SU-DHL-6 (cell line): ENCODE results near the gene C19orf73.

Source experiments
- H2AFZ ChIP-seq: fragments of 200-600 bp; sonication (generic); 2 replicates; pipeline ENCODE4 v1.6.1; 2014; ENCODE audit warnings: low read depth, mild to moderate bottlenecking, moderate library complexity, mixed read lengths, antibody characterized with exemption, low read length; ENCODE audit not compliant: severe bottlenecking
- H3F3A ChIP-seq: fragments of 200-600 bp; shearing (Covaris generic); 2 replicates; pipeline ENCODE4 v1.6.0; 2016; ENCODE audit warnings: antibody characterized with exemption, mild to moderate bottlenecking; ENCODE audit not compliant: insufficient read depth
- H3K27ac ChIP-seq: fragments of 200-600 bp; sonication (generic); 2 replicates; pipeline ENCODE4 v1.5.1; 2016; ENCODE audit warnings: low read depth, mild to moderate bottlenecking, low read length, moderate library complexity, mixed read lengths
- H3K27me3 ChIP-seq: fragments of 200-600 bp; sonication (generic), shearing (Covaris generic); 2 replicates; pipeline ENCODE4 v1.6.0; 2014; ENCODE audit warnings: mild to moderate bottlenecking, low read length
- H3K36me3 ChIP-seq: fragments of 200-600 bp; sonication (generic); 2 replicates; pipeline ENCODE4 v1.6.1; 2014; ENCODE audit warnings: mild to moderate bottlenecking, low read length, mixed read lengths
- H3K4me2 ChIP-seq: fragments of 300-600, 200-600 bp; shearing (Covaris generic), sonication (generic); 2 replicates; pipeline ENCODE4 v1.6.0; 2014; ENCODE audit warnings: low read length, low read depth, mild to moderate bottlenecking; ENCODE audit not compliant: poor library complexity, severe bottlenecking
- H3K4me3 ChIP-seq: fragments of 200-600 bp; sonication (generic); 2 replicates; pipeline ENCODE4 v1.5.1; 2014; ENCODE audit warnings: antibody characterized with exemption, low read length, mild to moderate bottlenecking, mixed read lengths; ENCODE audit not compliant: insufficient read depth, poor library complexity, severe bottlenecking
- H3K79me2 ChIP-seq: fragments of 200-600 bp; sonication (generic); 2 replicates; pipeline ENCODE4 v1.6.1; 2014; ENCODE audit warnings: mild to moderate bottlenecking, low read length, moderate library complexity; ENCODE audit not compliant: insufficient read depth
- H3K9ac ChIP-seq: fragments of 200-600 bp; sonication (generic); 2 replicates; pipeline ENCODE4 v1.7.0; 2014; ENCODE audit warnings: mild to moderate bottlenecking, low read length
- H3K9me2 ChIP-seq: fragments of 200-600 bp; sonication (generic); replicated peaks from 2 replicates; pipeline ENCODE4 v1.6.1; 2014; ENCODE audit warnings: low read length; ENCODE audit not compliant: insufficient read depth
- H3K9me3 ChIP-seq: fragments of 200-600 bp; sonication (generic); 2 replicates; pipeline ENCODE4 v1.6.1; 2014; ENCODE audit warnings: low read length, mixed read lengths; ENCODE audit not compliant: insufficient read depth
- H4K20me1 ChIP-seq: fragments of 200-600 bp; sonication (generic); 2 replicates; pipeline ENCODE4 v1.6.1; 2014; ENCODE audit warnings: low read depth, mild to moderate bottlenecking, antibody characterized with exemption, low read length, moderate library complexity, mixed read lengths
- CTCF ChIP-seq: fragments of 200-600 bp; sonication (generic); IDR thresholded peaks from one replicate; pipeline ENCODE4 v1.5.1; 2017; ENCODE audit warnings: antibody characterized with exemption, mild to moderate bottlenecking, low read length, moderate library complexity; ENCODE audit not compliant: insufficient read depth, poor library complexity, severe bottlenecking
- EZH2phosphoT487 ChIP-seq: fragments of 200-600 bp; sonication (generic), shearing (Covaris generic); conservative IDR thresholded peaks from 2 replicates; pipeline ENCODE4 v1.6.1; 2018; ENCODE audit warnings: mild to moderate bottlenecking, antibody characterized with exemption, low read length, moderate library complexity, mixed read lengths

Gene C19orf73

GRCh38 chr19:49070416-49070815 lies 48.5 kb downstream of the C19orf73 start:
- H2AFZ ChIP-seq: no peak overlapping the region
- H3K9me3 ChIP-seq: no peaks in the 10 kb centered on the region
- no peaks in the 10 kb centered on the region for H3K36me3 ChIP-seq
- no peaks in the 10 kb centered on the region for H3K9me2 ChIP-seq
- no peaks in the 10 kb centered on the region for H3F3A ChIP-seq
- no peak overlapping the region for H3K9ac ChIP-seq
- H3K27ac ChIP-seq: no peak overlapping the region
- no peaks in the 10 kb centered on the region for H4K20me1 ChIP-seq
- TF ChIP-seq CTCF (no peak), EZH2phosphoT487 (no peak)
- no peak overlapping the region for H3K4me3 ChIP-seq
- no peaks in the 10 kb centered on the region for H3K27me3 ChIP-seq
- no peaks in the 10 kb centered on the region for H3K79me2 ChIP-seq
- H3K4me2 ChIP-seq: no peak overlapping the region

- H4K20me1 ChIP-seq: no peaks in the 10 kb centered on the region
- no peak overlapping the region for H3K27ac ChIP-seq
- H3K27me3 ChIP-seq: no peaks in the 10 kb centered on the region
- no peaks in the 10 kb centered on the region for H3K79me2 ChIP-seq
- H3K9ac ChIP-seq: no peak overlapping the region
- no peak overlapping the region for H3K4me3 ChIP-seq
- H3K9me2 ChIP-seq: no peaks in the 10 kb centered on the region
- no peaks in the 10 kb centered on the region for H3F3A ChIP-seq
- no peak overlapping the region for H2AFZ ChIP-seq
- H3K9me3 ChIP-seq: no peaks in the 10 kb centered on the region
- H3K4me2 ChIP-seq: no peak overlapping the region
- no peak for TF ChIP-seq CTCF
- TF ChIP-seq EZH2phosphoT487: no peak
- no peaks in the 10 kb centered on the region for H3K36me3 ChIP-seq
Measured at GRCh38 chr19:49069026-49069425, 49.9 kb downstream of the C19orf73 start.
